Activated CD8-positive, alpha-beta T cell treated with anti-CD3 and anti-CD28 coated beads for 36 hours (primary cell): ENCODE measurements around the gene ARHGEF18. TPM values are rescaled to one million over a fixed set of nuclear protein-coding genes. Genes with fewer than 3 reads are reported as not detected.

Experiments used
- ATAC-seq: fragments of 200-7000 bp; cut with Tn5 transposase; one replicate; pipeline ENCODE4 v1.10.0; 2021; ENCODE audit warnings: mild to moderate bottlenecking, moderate library complexity
- CTCF ChIA-PET: fragments of 350-600 bp; sonication (Branson Sonifier 250); formaldehyde crosslinking; loops from one replicate; lab custom pipeline; 2021; ENCODE audit warnings: antibody characterized with exemption; lab: Charles Lee
- POLR2A ChIA-PET: fragments of 350-600 bp; sonication (Branson Sonifier 250); formaldehyde crosslinking; loops from one replicate; lab custom pipeline; 2021; ENCODE audit warnings: antibody characterized with exemption; lab: Charles Lee
- DNase-seq: peaks from one replicate; pipeline ENCODE4 v3.0.0-alpha.2; 2020
- H3K27ac Mint-ChIP-seq: one replicate; pipeline ENCODE4 v1.8.0; 2021; ENCODE audit warnings: mild to moderate bottlenecking, mixed read lengths
- H3K27me3 Mint-ChIP-seq: one replicate; pipeline ENCODE4 v1.8.0; 2021; ENCODE audit warnings: mixed read lengths
- H3K36me3 Mint-ChIP-seq: one replicate; pipeline ENCODE4 v1.8.0; 2021; ENCODE audit warnings: low read depth, mixed read lengths
- H3K4me1 Mint-ChIP-seq: one replicate; pipeline ENCODE4 v1.8.0; 2021; ENCODE audit warnings: low read depth, mixed read lengths
- H3K4me3 Mint-ChIP-seq: one replicate; pipeline ENCODE4 v1.8.0; 2021; ENCODE audit warnings: mild to moderate bottlenecking, moderate library complexity, mixed read lengths
- H3K9me3 Mint-ChIP-seq: one replicate; pipeline ENCODE4 v1.8.0; 2021; ENCODE audit warnings: mixed read lengths
- CTCF ChIP-seq: fragments of 200-600 bp; IDR thresholded peaks from one replicate; pipeline ENCODE4 v1.8.0; 2022; ENCODE audit warnings: antibody characterized with exemption, mild to moderate bottlenecking
- intact Hi-C: fragments of 100-400 bp; cut with micrococcal nuclease; formaldehyde crosslinking; loops from one replicate; pipeline ENCODE4 v1.10.0; 2022
- total RNA-seq, 2 experiments: library from RNA; stranded (reverse); gene quantifications; one replicate each; pipeline ENCODE4 v1.2.3, GENCODE V29; 2021

ARHGEF18 gene
- total RNA-seq, 2 experiments from 2014 or later: 25.9 to 36.4 TPM

- H3K9me3 Mint-ChIP-seq: peaks cover 11% of the 10 kb centered on the region
- peak overlapping the region; percentile 89 for H3K4me3 Mint-ChIP-seq
- peaks cover 55% of the 10 kb centered on the region for H3K4me1 Mint-ChIP-seq
- ChIA-PET CTCF (interaction anchor here (0.7 to 2.8 kb wide), 8 partner anchors 8 to 250 kb away, joined by 3 to 7 read pairs (median 5); no protein-coding TSS in a partner anchor), POLR2A (interaction anchor here (0.5 to 1.7 kb wide), 8 partner anchors 16 to 250 kb away, joined by 3 to 5 read pairs (median 3); no protein-coding TSS in a partner anchor)
- peak; percentile 1 for ATAC-seq
- H3K36me3 Mint-ChIP-seq: peaks cover 21% of the 10 kb centered on the region
- peak; percentile 32 for DNase-seq
- peak overlapping the region; percentile 93 for H3K27ac Mint-ChIP-seq
- intact Hi-C loops: no loop called here
- no peaks in the 10 kb centered on the region for H3K27me3 Mint-ChIP-seq
- no peak for TF ChIP-seq CTCF
Measured at GRCh38 chr19:7349231-7349591, 474 bp downstream of the ARHGEF18 start.

- H3K4me3 Mint-ChIP-seq: peak overlapping the region; percentile 89
- CTCF ChIA-PET: interaction anchor here (0.9 to 2.8 kb wide), 7 partner anchors 9 to 331 kb away, joined by 3 to 7 read pairs (median 5); partner anchors contain the start of gene TRAPPC5
- intact Hi-C loops: no loop called here
- H3K27ac Mint-ChIP-seq: peak overlapping the region; percentile 93
- peaks cover 11% of the 10 kb centered on the region for H3K9me3 Mint-ChIP-seq
- DNase-seq (peak; percentile 64), ATAC-seq (peak; percentile 32)
- H3K36me3 Mint-ChIP-seq: peaks cover 30% of the 10 kb centered on the region
- H3K4me1 Mint-ChIP-seq: peaks cover 58% of the 10 kb centered on the region
- H3K27me3 Mint-ChIP-seq: no peaks in the 10 kb centered on the region
- TF ChIP-seq CTCF: no peak
- POLR2A ChIA-PET: interaction anchor here (0.9 kb wide), 1 partner anchor 201 kb away, joined by 3 read pairs; no protein-coding TSS in a partner anchor
Measured at GRCh38 chr19:7349961-7350711, 1.4 kb downstream of the ARHGEF18 start.

DNA sequence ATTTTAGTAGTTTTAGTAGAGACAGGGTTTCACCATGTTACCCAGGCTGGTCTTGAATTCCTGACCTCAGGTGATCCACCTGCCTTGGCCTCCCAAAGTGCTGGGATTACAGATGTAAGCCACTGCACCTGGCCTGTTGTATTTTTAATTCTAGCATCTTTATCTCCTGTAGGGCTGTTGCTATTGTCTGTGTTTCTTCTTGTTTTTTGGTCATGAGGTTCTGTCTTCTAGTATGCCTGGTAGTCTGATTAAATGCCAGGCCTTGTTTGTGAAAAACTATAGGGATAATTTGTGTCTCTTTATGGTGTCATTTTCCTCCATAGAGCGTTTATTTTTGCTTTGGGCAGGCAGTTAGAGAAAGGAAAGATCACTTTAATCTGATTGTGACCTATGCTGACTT, 3.1 kb downstream of the ARHGEF18 start:
- ATAC-seq (no peak), DNase-seq (no peak)
- POLR2A ChIA-PET: no interaction called here
- Mint-ChIP-seq H3K9me3 (peaks cover 11% of the 10 kb centered on the region), H3K27ac (peak overlapping the region; percentile 25), H3K36me3 (peaks cover 34% of the 10 kb centered on the region), H3K4me3 (no peak overlapping the region), H3K27me3 (no peaks in the 10 kb centered on the region), H3K4me1 (peaks cover 50% of the 10 kb centered on the region)
- no peak for TF ChIP-seq CTCF
- intact Hi-C loops: no loop called here
- CTCF ChIA-PET: no interaction called here

DNA sequence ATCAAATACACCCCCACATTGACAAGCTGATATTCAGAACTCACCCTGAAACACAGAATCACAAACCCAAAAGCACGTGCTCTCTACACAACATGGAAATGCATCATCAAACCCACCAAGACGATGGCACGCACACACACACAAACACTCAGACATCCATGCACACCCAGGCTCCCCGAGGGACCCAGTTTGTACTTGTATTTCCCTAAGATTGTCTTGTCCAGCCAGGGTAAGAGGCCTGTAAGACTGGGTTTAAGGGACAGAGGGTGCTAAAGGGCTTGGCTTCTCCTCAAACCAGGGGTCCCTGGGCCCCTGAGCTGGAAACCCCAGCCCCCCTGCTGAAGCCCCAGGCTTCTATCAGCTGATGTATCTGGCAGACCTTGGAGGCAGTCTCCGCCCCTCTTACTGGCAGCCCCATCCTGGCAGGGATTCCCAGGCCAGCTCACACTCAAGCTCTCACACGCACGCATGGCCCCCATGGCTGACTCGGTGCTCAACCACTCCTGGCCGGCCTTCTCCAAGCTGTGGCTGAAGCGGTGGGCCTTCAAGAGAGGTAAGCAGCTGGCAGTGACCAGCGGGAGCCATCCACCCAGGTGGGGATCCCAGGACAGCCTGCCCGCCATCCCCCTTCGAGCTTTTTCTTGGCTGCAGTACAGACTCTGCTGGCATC, 6.5 kb downstream of the ARHGEF18 start:
- no peak overlapping the region for H3K4me3 Mint-ChIP-seq
- no peak for TF ChIP-seq CTCF
- ATAC-seq (no peak), DNase-seq (no peak)
- intact Hi-C loops: no loop called here
- H3K27me3 Mint-ChIP-seq: no peaks in the 10 kb centered on the region
- ChIA-PET POLR2A (interaction anchor here (1.0 to 1.3 kb wide), 2 partner anchors 11 to 30 kb away, joined by 3 to 4 read pairs; no protein-coding TSS in a partner anchor), CTCF (interaction anchor here (0.7 to 4.1 kb wide), 19 partner anchors 10 to 445 kb away, joined by 3 to 36 read pairs (median 6); partner anchors contain the start of gene ZNF557)
- H3K9me3 Mint-ChIP-seq: peaks cover 12% of the 10 kb centered on the region
- peaks cover 56% of the 10 kb centered on the region for H3K4me1 Mint-ChIP-seq
- H3K27ac Mint-ChIP-seq: peak overlapping the region; percentile 76
- peaks cover 37% of the 10 kb centered on the region for H3K36me3 Mint-ChIP-seq
